RWPE1 (cell line): ENCODE results near the gene SNX33.
A peak's percentile ranks its signal among the peaks of the same experiment; 100 is the strongest.

Experiments used
- CTCF ChIA-PET: fragments of 350-600 bp; sonication (Branson Sonifier 250); formaldehyde crosslinking; extraction: SDS; loops from one replicate; lab custom pipeline; 2021; lab: Yijun Ruan, JAX
- POLR2A ChIA-PET: fragments of 400-600 bp; formaldehyde crosslinking; extraction: SDS; loops from one replicate; lab custom pipeline; 2020; ENCODE audit warnings: antibody characterized with exemption; ENCODE audit not compliant: low non-redundant PET; lab: Yijun Ruan, JAX
- DNase-seq: peaks from one replicate; pipeline ENCODE4 v3.0.0; 2012; ENCODE audit warnings: low spot score
- H3K27ac ChIP-seq: fragments of 450-650 bp; 2 replicates; pipeline ENCODE4 v1.5.1; 2017
- TF ChIP-seq, protein P1 (sequence below): fragments of 450-650 bp; conservative IDR thresholded peaks from 2 replicates; pipeline ENCODE4 v1.5.1; 2017; ENCODE audit warnings: low read depth, mild to moderate bottlenecking

SNX33 gene, protein sequence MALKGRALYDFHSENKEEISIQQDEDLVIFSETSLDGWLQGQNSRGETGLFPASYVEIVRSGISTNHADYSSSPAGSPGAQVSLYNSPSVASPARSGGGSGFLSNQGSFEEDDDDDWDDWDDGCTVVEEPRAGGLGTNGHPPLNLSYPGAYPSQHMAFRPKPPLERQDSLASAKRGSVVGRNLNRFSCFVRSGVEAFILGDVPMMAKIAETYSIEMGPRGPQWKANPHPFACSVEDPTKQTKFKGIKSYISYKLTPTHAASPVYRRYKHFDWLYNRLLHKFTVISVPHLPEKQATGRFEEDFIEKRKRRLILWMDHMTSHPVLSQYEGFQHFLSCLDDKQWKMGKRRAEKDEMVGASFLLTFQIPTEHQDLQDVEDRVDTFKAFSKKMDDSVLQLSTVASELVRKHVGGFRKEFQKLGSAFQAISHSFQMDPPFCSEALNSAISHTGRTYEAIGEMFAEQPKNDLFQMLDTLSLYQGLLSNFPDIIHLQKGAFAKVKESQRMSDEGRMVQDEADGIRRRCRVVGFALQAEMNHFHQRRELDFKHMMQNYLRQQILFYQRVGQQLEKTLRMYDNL

DNA sequence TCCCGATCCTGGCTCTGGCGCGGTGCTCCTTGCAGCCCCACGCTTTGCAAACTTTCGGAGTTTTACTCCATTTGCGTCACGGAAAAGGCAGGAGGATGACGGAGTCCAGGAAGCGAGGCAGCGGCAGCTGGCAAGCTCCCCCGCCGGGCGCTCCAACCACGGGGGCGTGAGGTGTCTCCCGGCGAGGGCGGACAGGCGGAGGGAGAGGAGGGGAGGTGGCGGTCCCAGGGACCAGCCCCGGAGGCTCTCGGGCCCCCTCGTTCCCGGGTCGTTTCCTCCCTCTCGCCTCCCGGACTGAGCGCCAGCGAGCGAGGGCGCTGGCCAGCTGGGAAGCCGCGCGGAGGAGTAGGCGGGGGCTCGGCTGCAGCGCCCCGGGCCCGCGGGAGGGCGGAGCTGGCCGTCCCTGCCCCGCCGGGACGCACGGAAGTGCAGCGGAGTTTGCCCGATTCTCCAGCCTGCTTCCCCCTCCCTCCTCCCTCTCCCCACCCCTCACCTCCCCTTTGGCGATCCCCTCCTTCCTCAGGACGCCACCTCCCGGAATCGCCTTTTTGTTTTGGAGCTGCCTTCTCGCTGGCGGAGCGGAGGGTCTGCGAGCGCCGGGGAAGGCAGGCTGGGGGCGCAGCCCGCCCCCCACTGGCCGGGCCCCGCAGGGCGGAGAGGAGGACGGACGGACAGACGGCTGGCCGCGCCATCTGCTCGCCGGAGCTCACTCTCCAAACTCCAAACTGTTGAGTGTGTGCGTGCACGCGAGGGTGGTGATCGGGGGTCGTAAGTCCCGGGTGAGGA lies at the start of gene SNX33:
Gene SNX33 (plus strand): TSS at position 543 of the 786 bp plus-strand sequence. CDS start 1,191 bp downstream, outside the sequence.
- H3K27ac ChIP-seq = peak within 1 kb of the TSS; percentile 98
- peak; percentile 87 for DNase-seq
- CTCF ChIA-PET = interaction anchor here (0.6 to 1.4 kb wide), 10 partner anchors 9 to 939 kb away, joined by 3 to 11 read pairs (median 4); partner anchors contain the start of gene SNUPN
- POLR2A ChIA-PET = interaction anchor here (0.6 to 1.4 kb wide), 6 partner anchors 8 to 280 kb away, joined by 3 to 8 read pairs (median 3); partner anchors contain the start of gene IMP3
- TF ChIP-seq, protein P1, sequence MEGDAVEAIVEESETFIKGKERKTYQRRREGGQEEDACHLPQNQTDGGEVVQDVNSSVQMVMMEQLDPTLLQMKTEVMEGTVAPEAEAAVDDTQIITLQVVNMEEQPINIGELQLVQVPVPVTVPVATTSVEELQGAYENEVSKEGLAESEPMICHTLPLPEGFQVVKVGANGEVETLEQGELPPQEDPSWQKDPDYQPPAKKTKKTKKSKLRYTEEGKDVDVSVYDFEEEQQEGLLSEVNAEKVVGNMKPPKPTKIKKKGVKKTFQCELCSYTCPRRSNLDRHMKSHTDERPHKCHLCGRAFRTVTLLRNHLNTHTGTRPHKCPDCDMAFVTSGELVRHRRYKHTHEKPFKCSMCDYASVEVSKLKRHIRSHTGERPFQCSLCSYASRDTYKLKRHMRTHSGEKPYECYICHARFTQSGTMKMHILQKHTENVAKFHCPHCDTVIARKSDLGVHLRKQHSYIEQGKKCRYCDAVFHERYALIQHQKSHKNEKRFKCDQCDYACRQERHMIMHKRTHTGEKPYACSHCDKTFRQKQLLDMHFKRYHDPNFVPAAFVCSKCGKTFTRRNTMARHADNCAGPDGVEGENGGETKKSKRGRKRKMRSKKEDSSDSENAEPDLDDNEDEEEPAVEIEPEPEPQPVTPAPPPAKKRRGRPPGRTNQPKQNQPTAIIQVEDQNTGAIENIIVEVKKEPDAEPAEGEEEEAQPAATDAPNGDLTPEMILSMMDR = no peak; the same call in 1 of the 2 replicates

DNA sequence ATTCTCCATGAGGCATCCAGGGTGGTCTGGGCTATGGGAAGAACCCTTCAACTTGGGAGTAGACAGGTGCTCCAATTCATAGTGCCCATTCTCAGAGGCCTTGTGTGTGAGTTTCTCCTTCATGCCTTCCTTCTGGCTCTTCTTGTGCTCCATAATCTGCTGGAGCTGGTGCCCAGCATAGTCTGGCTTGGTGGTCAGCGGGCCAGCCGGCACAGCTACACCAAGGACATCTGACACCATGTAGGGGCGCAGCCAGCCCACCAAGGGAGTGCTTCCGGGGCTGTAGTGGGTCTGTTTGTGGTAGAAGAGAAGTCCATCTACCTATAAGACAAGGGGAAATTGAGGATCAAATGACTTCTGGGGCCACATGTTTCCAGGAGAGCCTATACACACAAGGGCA lies 49.4 kb upstream of the SNX33 start:
- TF ChIP-seq, protein P1 = no peak
- H3K27ac ChIP-seq = no peak overlapping the region
- POLR2A ChIA-PET = no interaction called here
- CTCF ChIA-PET = interaction anchor here (0.6 kb wide), 1 partner anchor 85 kb away, joined by 8 read pairs; no protein-coding TSS in a partner anchor
- no peak for DNase-seq

DNA sequence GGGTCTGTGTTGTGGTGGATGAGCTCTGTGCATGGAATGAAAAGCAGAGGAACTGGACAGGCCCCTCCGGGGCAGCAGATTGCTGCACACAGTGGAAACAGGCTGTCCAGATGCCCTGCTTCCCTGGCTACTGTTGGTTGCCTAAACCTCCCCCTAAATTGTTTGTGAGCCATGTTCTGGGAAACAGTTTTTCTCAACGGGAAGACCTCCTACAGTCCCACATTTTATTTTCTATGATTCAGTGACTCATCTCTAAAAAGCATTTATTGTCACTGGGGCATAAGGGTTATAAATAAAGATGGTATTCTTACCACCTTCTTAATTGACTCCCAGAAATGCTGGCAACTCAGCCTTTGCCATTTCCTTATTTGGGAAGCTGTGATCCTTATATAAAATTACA lies 48.3 kb upstream of the SNX33 start:
- no peak overlapping the region for H3K27ac ChIP-seq
- DNase-seq = no peak
- TF ChIP-seq, protein P1 = no peak
- CTCF ChIA-PET = interaction anchor here (0.6 kb wide), 2 partner anchors 39 to 72 kb away, joined by 3 to 5 read pairs; no protein-coding TSS in a partner anchor
- POLR2A ChIA-PET = no interaction called here

DNA sequence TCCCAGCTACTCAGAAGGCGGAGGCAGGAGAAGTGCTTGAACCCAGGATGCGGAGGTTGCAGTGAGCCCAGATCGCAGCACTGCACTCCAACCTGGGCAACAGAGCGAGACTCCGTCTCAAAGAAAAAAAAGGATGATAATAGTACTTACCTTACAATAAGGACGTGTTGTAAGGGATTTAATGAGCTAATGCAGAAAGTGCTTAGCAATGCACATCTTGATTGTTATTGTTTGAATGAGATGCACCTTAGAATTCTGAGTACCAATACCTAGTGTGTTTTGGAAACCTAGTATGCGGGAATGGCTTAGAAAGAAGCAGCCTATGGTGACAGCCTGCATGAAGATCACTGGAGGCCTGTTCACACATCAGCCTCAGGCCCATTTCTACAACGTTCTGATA lies 41.7 kb upstream of the SNX33 start:
- no peak for DNase-seq
- POLR2A ChIA-PET = no interaction called here
- TF ChIP-seq, protein P1 = no peak
- no peak overlapping the region for H3K27ac ChIP-seq
- CTCF ChIA-PET = no interaction called here

DNA sequence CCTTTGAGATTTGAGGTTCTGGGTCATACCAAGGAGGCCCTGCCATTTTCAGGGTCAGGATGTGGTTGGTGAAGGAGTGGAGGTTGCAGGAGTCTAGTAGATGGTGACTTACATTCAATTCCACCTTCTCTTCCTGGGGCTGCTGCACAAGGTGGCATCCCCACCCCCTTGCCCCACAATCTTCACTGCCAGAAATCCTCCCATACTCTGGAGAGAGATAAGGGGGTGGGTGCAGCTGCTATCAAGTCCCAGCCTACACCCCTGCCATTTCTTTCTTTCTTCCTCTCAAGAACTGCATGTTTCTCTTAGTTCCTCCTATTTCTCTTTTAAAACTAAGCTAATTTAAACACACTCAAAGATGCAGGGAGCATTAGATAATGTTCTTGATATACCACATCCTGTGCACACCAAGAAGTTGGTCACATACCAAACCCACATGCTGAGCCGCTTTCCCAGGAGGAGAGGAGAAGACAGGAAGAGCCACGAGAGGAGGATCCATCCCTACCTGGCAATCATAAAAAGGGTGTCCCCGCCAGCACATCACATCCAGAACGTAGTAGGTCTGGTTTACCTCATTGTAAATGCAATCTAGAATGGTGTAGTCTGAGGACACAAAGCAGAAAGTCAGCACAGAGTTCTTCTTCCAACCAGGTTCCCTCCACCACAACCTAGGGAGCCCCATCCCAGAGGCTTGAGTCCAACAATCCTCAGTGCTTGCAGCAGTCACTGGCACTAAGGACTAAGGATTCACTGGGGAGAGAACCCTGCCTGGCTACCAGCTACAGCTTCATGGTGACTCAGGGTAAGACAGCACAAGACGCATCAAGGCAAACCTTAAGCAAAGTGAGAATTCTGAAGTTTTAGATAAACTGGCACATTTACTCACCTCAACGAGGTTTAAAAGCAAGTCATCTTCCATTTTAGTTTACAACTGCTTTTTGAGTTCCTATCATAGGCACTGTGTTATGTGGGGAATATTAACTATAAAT lies 40.7 kb upstream of the SNX33 start:
- no peak for DNase-seq
- ChIA-PET POLR2A (no interaction called here), CTCF (no interaction called here)
- TF ChIP-seq, protein P1 = no peak
- H3K27ac ChIP-seq = no peak overlapping the region
